GM15510 (cell line): ENCODE results near the gene MYO5C.

Experiments
- POLR2A ChIP-seq: IDR thresholded peaks from 3 replicates; pipeline ENCODE4 v1.6.1; 2011; ENCODE audit warnings: borderline replicate concordance; ENCODE audit not compliant: insufficient read length; ENCODE audit errors: extremely low read depth

MYO5C gene

GRCh38 chr15:52289629-52290081, 5.9 kb downstream of the MYO5C start:
- TF ChIP-seq POLR2A, result no peak

DNA sequence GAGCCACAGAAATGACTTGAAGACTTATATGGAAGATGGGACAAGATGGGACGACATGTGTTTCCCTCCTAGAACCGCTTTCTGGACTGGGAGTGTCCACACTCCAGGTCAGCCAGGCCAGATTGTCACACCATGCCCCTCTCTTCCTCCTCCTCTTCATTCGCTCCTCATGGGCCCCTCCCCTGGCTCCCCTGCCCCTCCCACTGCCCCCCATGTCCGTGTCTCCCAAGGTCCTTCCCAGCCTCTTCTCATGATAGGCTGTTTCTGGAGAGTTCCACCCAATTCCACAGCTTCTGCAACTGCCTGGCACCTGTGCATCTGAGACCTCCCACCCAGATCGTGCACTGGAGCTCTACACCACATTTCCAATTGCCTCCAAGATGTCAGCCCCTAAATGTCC, 6.6 kb downstream of the MYO5C start:
- no peak for TF ChIP-seq POLR2A

DNA sequence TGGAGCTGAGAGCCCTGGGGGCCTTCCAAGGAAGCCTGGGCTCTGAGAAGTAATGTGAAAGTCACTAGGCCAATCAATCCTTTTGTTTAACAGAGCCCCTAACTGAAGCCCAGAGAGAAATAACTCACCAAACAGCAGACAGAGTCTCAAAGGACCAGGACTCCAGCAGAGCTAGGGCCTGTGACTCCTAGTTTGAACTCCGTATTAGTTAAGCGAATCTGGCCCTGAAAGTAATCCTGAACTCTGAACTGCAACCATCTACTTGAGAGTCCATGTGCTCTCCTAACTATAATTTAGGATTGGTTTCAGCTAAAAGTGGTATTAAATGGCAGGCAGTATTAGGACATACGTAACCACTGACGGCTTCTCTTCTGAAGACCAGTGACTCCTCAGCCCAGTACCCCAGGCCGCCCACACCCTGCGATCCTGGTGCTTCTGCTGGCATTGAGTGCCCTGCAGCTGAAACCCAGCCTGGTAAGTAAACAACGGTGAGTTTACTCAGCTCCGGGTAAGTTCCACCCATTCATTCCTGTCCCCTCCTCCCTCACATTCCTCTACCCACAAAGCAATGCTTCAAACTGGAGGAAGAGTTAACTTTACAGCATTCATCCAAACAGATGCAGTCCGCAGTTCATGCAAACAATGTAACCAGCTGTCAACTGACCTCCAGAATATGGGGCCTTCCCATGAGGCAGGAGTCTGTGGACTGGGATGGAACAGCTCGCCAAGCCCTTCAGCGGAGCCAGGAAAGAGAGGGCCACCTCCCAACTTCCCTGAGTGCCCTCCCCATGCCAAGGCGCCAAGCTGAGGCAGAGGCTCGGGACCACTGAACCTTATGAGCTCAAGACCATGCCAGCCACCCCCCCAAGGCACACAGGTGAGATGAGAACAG, 7.3 kb downstream of the MYO5C start:
- no peak for TF ChIP-seq POLR2A

GRCh38 chr15:52287114-52287513, 8.5 kb downstream of the MYO5C start:
- TF ChIP-seq POLR2A, result no peak

GRCh38 chr15:52284164-52284563, 11.4 kb downstream of the MYO5C start:
- TF ChIP-seq POLR2A, result no peak

GRCh38 chr15:52283281-52283680, 12.3 kb downstream of the MYO5C start:
- TF ChIP-seq POLR2A, result no peak

DNA sequence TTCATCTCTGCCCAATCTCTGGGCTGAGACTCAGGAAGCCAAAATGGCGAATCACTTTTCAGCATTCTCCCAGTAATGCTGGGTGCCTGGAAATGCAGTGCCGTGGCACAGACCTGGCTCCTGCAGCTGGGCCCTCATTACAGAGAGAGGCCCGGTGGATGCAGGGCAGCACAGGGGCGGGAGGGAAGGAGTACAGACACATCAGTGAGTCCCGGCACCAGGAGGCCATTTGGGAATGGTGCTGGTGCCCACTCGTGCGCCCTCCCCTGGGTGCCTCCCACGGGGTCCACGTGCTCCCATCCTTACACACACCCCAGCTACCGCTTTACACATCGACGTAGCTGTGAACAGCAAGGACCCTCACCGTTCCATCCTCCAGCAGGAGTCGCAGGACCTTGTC, 13.2 kb downstream of the MYO5C start:
- no peak for TF ChIP-seq POLR2A

- no peak for TF ChIP-seq POLR2A
Measured at GRCh38 chr15:52281085-52282035, 14.2 kb downstream of the MYO5C start.

GRCh38 chr15:52280326-52281084, 15.1 kb downstream of the MYO5C start:
- TF ChIP-seq POLR2A, result no peak

DNA sequence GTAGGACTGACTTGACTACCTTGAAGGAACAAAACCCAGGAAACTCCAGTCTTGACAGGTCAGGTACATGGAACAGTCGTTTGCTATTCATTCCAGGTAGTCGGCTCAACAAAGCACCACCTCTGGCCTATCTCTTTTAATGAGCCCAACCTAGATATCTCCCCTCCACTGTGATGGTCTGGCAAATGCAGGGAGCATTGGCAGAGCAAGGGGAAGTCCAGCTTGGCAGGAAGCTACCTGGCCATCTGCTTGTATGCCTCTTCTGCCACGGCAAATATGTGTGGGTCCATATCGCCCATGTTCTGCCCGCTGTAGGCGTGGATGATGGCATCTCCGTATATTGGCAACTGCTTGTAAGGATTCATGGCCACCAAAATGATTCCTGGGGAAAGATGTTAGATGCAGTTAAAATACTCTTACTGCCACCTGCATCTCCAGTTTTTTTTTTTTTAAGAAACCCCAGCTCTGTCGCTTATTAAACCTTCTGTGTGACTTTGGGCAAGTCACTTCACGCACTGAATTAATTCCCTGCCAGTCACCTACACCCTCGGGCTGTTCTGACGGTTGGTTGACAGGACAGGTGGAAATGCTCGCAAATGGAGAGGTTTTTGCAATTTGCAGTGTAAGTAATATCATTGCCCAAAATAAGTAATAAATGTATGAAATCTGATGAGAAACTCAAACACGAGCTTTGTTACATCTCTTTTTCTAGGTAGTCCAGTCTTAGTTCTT, 16.8 kb downstream of the MYO5C start:
- TF ChIP-seq POLR2A, result no peak

DNA sequence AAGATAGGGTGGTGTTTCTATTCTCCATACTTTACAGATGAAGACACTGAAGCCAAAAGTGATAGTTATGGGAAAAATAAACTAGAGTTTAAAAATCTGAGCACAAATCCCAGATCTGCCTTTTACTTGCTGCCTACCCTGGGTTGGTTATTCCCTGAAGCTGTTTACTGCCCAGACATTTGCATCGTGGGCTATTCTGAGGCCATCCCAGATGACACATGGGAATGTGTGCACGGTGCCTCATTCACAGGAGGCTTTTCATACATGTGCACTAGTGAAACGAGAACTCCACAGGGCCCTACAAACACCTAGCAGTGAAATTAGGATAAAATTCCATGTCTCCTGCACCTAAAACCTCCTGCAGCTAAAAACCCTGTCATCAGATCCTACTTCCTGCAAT, 17.5 kb downstream of the MYO5C start:
- no peak for TF ChIP-seq POLR2A

DNA sequence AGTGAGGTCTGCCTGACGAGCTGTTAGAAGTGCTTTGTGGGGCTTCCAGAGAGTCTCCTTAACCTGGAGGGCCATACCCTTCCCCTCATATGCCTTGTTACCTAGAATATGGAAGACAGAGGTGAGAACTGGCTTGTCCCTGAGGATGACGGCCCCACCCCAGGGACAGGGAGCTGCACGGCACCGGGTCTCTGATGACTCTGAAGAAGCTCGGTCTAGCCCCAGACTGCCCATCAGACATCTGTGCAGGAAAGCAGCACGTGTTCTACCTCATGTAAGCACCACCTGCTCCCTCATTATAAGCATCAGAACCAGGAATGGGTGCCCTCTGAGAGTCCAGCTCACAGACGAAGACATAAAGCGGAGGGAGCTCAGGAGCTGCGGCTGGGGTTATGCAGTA, 18.0 kb downstream of the MYO5C start:
- no peak for TF ChIP-seq POLR2A

DNA sequence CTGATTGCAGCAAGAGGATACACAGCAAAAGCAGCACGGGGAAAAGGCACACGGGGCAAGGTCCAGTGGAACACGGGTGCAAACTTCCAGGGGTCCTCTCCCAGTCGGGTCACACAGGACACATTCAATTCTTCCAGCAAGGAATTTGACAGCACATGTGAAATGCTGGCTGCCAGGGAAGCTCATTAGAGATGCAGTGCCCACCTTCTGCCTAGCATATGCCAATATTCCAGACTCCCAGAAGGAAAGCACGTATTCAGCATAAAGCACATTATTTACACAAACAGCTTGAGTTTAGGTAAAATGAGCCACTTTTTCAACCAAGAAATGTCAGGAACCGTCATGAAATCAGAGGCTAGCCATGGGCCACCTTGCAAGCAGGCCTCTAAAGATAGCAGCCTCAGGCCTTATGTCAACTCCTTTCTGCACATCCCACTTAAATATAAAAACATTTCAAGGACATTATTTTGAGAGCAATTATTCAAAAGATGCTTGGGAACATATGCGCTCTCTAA, 19.3 kb downstream of the MYO5C start:
- TF ChIP-seq POLR2A, result no peak

DNA sequence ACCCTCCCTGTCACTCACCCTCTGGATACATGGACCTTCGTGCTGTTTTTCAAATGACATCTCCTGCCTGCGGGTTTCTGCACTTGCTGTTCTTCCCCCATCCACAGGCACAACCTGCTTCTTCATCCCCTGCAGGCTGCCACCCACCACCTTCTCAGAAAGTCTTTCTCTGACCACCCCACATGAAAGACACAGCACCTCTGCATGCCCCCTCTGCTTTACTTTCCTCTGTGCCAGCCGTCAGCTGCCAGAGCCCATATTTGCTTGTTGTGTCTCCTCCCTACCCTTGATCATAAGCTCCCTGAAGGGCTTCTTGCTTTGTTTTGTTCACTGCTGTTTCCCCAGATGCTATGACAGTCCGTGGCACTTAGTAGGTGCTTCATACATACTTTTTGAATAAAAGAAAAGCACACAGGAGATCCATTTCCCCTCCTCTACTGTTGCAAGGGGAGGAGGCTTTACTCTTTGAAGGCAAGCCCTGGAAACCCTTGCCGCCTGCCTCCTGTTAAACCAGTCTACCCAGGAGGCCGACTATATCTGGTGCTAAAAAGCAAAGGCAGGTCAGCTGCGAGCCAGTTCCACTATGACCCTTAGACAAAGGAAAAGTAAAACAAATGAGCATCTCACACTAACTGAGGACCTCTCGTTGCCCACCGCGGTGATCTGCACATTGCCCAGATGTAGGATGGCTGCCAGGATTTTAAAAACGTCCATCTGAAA, 31.9 kb downstream of the MYO5C start:
- TF ChIP-seq POLR2A, result no peak

GRCh38 chr15:52262364-52262763, 33.2 kb downstream of the MYO5C start:
- TF ChIP-seq POLR2A, result no peak
